SK-N-MC (cell line): ENCODE data around the gene WDR70.
"Not testable (repeated sequence)": the region's sequence is repeated elsewhere in the genome, so short reads cannot be mapped to it uniquely, and the experiment has no call there.

ENCODE experiments used
- EZH2 ChIP-seq: fragments of 200-600 bp; sonication (generic); IDR thresholded peaks from one replicate; pipeline ENCODE4 v1.6.1; 2017; ENCODE audit warnings: antibody characterized with exemption
- POLR2AphosphoS5 ChIP-seq: IDR thresholded peaks from 2 replicates; pipeline ENCODE4 v1.6.1; 2012; ENCODE audit warnings: mild to moderate bottlenecking, low read depth, low read length, borderline replicate concordance

- TF ChIP-seq EZH2, POLR2AphosphoS5: not testable (repeated sequence)
Measured at GRCh38 chr5:37454402-37455055, 75.4 kb downstream of the WDR70 start.
